GM23248 (cell line): ENCODE results near the gene DPP9. TPM values are rescaled to one million over a fixed set of nuclear protein-coding genes. Genes with fewer than 3 reads are reported as not detected.
A peak's percentile ranks its signal among the peaks of the same experiment; 100 is the strongest.

Source experiments
- DNase-seq: peaks from one replicate; pipeline ENCODE4 v3.0.0-alpha.2; 2015
- H2AFZ ChIP-seq: fragments of 200-600 bp; sonication (generic); 2 replicates; pipeline ENCODE4 v1.6.1; 2016; ENCODE audit warnings: antibody characterized with exemption
- H3F3A ChIP-seq: fragments of 200-600 bp; sonication (generic); 2 replicates; pipeline ENCODE4 v1.6.1; 2016; ENCODE audit warnings: mild to moderate bottlenecking, antibody characterized with exemption, mixed run types; ENCODE audit not compliant: insufficient read depth
- H3K27ac ChIP-seq: fragments of 200-600 bp; sonication (generic); 2 replicates; pipeline ENCODE4 v1.5.1; 2016; ENCODE audit warnings: mild to moderate bottlenecking
- H3K27me3 ChIP-seq: fragments of 200-600 bp; sonication (generic); replicated peaks from 2 replicates; pipeline ENCODE4 v1.6.1; 2016; ENCODE audit warnings: mild to moderate bottlenecking; ENCODE audit not compliant: insufficient read depth
- H3K36me3 ChIP-seq: fragments of 200-600 bp; sonication (generic); 2 replicates; pipeline ENCODE4 v1.6.1; 2016; ENCODE audit warnings: low read depth, mild to moderate bottlenecking
- H3K4me1 ChIP-seq: fragments of 200-600 bp; sonication (generic); 2 replicates; pipeline ENCODE4 v1.6.1; 2016; ENCODE audit warnings: mild to moderate bottlenecking; ENCODE audit not compliant: insufficient read depth
- H3K4me2 ChIP-seq: fragments of 200-600 bp; sonication (generic); one replicate; pipeline ENCODE4 v1.6.1; 2016; ENCODE audit warnings: mild to moderate bottlenecking; ENCODE audit not compliant: unreplicated experiment
- H3K4me3 ChIP-seq: fragments of 200-600 bp; sonication (generic); 2 replicates; pipeline ENCODE4 v1.5.1; 2016; ENCODE audit warnings: mild to moderate bottlenecking
- H3K79me2 ChIP-seq: fragments of 200-600 bp; sonication (generic); 2 replicates; pipeline ENCODE4 v1.6.1; 2016; ENCODE audit warnings: mild to moderate bottlenecking; ENCODE audit not compliant: insufficient read depth
- H3K9ac ChIP-seq: fragments of 200-600 bp; sonication (generic); 2 replicates; pipeline ENCODE4 v1.6.1; 2016; ENCODE audit warnings: mild to moderate bottlenecking
- H3K9me2 ChIP-seq: fragments of 200-600 bp; sonication (generic); 2 replicates; pipeline ENCODE4 v1.6.1; 2016; ENCODE audit warnings: mixed run types, mild to moderate bottlenecking, moderate library complexity; ENCODE audit not compliant: insufficient read depth
- H3K9me3 ChIP-seq: fragments of 200-600 bp; sonication (generic); one replicate; pipeline ENCODE4 v1.6.1; 2017; ENCODE audit warnings: low read depth
- H4K20me1 ChIP-seq: fragments of 200-600 bp; sonication (generic); 2 replicates; pipeline ENCODE4 v1.6.0; 2016; ENCODE audit not compliant: insufficient read depth
- EZH2 ChIP-seq: fragments of 200-600 bp; sonication (generic); IDR thresholded peaks from 2 replicates; pipeline ENCODE4 v1.6.1; 2018; ENCODE audit warnings: antibody characterized with exemption, mild to moderate bottlenecking; ENCODE audit not compliant: insufficient read depth, poor library complexity, severe bottlenecking
- EZH2phosphoT487 ChIP-seq: fragments of 200-600 bp; sonication (generic); IDR thresholded peaks from 2 replicates; pipeline ENCODE4 v1.6.1; 2018; ENCODE audit warnings: antibody characterized with exemption, moderate library complexity, mild to moderate bottlenecking, low read depth; ENCODE audit not compliant: insufficient read depth
- WGBS, 2 experiments: methylation state at CpG; one replicate each; pipeline ENCODE4 v1.1.6; 2015 to 2017; ENCODE audit warnings: low lambda C conversion rate in 2 of 2, low coverage in 1 of 2; ENCODE audit errors: missing lambda C conversion rate in 2 of 2; 5-methylcytosine and 5-hydroxymethylcytosine counted together
- in situ Hi-C: fragments of 300-500 bp; cut with MboI; formaldehyde crosslinking; loops from 2 replicates; pipeline ENCODE4 v1.15.0; 2020
- polyA plus RNA-seq: library from polyadenylated mRNA; unstranded; fragments of >200 nt; fragmentation: Nextera tagmentation; extraction: Ambion mirVana; gene quantifications from 2 replicates; pipeline ENCODE4 v1.2.1, GENCODE V29; 2016
- total RNA-seq: library from RNA; depleted of rRNA; stranded (reverse); fragments of >200 nt; shearing (Covaris generic); gene quantifications from 2 replicates; pipeline ENCODE4 v1.2.3, GENCODE V29; 2014

Gene DPP9
- total and polyA plus RNA-seq, 2 experiments from 2014 or later, result 33.0 to 50.3 TPM

GRCh38 chr19:4638828-4639530 is 84.7 kb downstream of the DPP9 start, which contains the start of gene TNFAIP8L1:
Gene TNFAIP8L1 (plus strand): TSS chr19:4639516. CDS start chr19:4651870, 12,354 bp downstream.
- peaks cover 11% of the 10 kb centered on the region for H3F3A ChIP-seq
- in situ Hi-C loops, result no loop called here
- H3K9me3 ChIP-seq, result no peaks in the 10 kb centered on the region
- H3K9me2 ChIP-seq, result no peaks in the 10 kb centered on the region
- H4K20me1 ChIP-seq, result no peaks in the 10 kb centered on the region
- peak within 1 kb of the TSS; percentile 93 for H2AFZ ChIP-seq
- H3K79me2 ChIP-seq, result no peaks in the 10 kb centered on the region
- no peaks in the 10 kb centered on the region for H3K36me3 ChIP-seq
- WGBS, 2 experiments, result 3 to 5% methylated on average over 23 to 49 of the region's 49 CpGs
- H3K27ac ChIP-seq, result no peak within 1 kb of the TSS
- DNase-seq, result peak; percentile 97
- H3K27me3 ChIP-seq, result no peaks in the 10 kb centered on the region
- H3K4me2 ChIP-seq, result peak within 1 kb of the TSS; percentile 74
- H3K4me1 ChIP-seq, result peaks cover 10% of the 10 kb centered on the region
- peak within 1 kb of the TSS; percentile 77 for H3K4me3 ChIP-seq
- TF ChIP-seq EZH2, result no peak
- no peak for TF ChIP-seq EZH2phosphoT487
- H3K9ac ChIP-seq, result peak within 1 kb of the TSS; percentile 64

- H4K20me1 ChIP-seq, result no peaks in the 10 kb centered on the region
- H3K4me2 ChIP-seq, result no peak overlapping the region
- peaks cover 11% of the 10 kb centered on the region for H3K4me1 ChIP-seq
- DNase-seq, result no peak
- in situ Hi-C loops, result no loop called here
- no peaks in the 10 kb centered on the region for H3K27me3 ChIP-seq
- H3K4me3 ChIP-seq, result no peak overlapping the region
- H3K27ac ChIP-seq, result no peak overlapping the region
- H3K9me2 ChIP-seq, result no peaks in the 10 kb centered on the region
- peaks cover 16% of the 10 kb centered on the region for H3F3A ChIP-seq
- no peaks in the 10 kb centered on the region for H3K79me2 ChIP-seq
- peak overlapping the region; percentile 81 for H2AFZ ChIP-seq
- no peak overlapping the region; the same call in 1 of the 2 replicates for H3K9ac ChIP-seq
- 74 to 76% methylated on average over 10 to 11 of the region's 11 CpGs for WGBS, 2 experiments
- TF ChIP-seq EZH2, result no peak
- no peak for TF ChIP-seq EZH2phosphoT487
- H3K36me3 ChIP-seq, result no peaks in the 10 kb centered on the region
- no peaks in the 10 kb centered on the region for H3K9me3 ChIP-seq
Observed at GRCh38 chr19:4638317-4638716, 85.3 kb downstream of the DPP9 start.

- H4K20me1 ChIP-seq, result no peaks in the 10 kb centered on the region
- DNase-seq, result no peak
- no peak overlapping the region for H3K27ac ChIP-seq
- H3K27me3 ChIP-seq, result no peaks in the 10 kb centered on the region
- in situ Hi-C loops, result no loop called here
- H3K4me3 ChIP-seq, result peak overlapping the region; percentile 73
- H3K36me3 ChIP-seq, result no peaks in the 10 kb centered on the region
- 54 to 57% methylated on average over 8 of the region's 8 CpGs for WGBS, 2 experiments
- H3K9ac ChIP-seq, result peak overlapping the region; percentile 64
- peaks cover 11% of the 10 kb centered on the region for H3K4me1 ChIP-seq
- peak overlapping the region; percentile 89 for H3K4me2 ChIP-seq
- TF ChIP-seq EZH2phosphoT487, result no peak
- TF ChIP-seq EZH2, result no peak
- H3K9me2 ChIP-seq, result no peaks in the 10 kb centered on the region
- peak overlapping the region; percentile 86 for H2AFZ ChIP-seq
- H3K79me2 ChIP-seq, result no peaks in the 10 kb centered on the region
- no peaks in the 10 kb centered on the region for H3K9me3 ChIP-seq
- peaks cover 16% of the 10 kb centered on the region for H3F3A ChIP-seq
Observed at GRCh38 chr19:4636761-4637160, 86.9 kb downstream of the DPP9 start.

- Histone ChIP-seq H3K9ac (peak overlapping the region; percentile 64), H3K27ac (no peak overlapping the region), H2AFZ (peak overlapping the region; percentile 86), H3K36me3 (no peaks in the 10 kb centered on the region), H3F3A (peaks cover 16% of the 10 kb centered on the region), H4K20me1 (no peaks in the 10 kb centered on the region), H3K9me3 (no peaks in the 10 kb centered on the region), H3K4me3 (peak overlapping the region; percentile 73), H3K4me2 (peak overlapping the region; percentile 89), H3K27me3 (no peaks in the 10 kb centered on the region), H3K4me1 (peaks cover 11% of the 10 kb centered on the region), H3K79me2 (no peaks in the 10 kb centered on the region), H3K9me2 (no peaks in the 10 kb centered on the region)
- no peak for TF ChIP-seq EZH2
- no peak for TF ChIP-seq EZH2phosphoT487
- peak; percentile 74 for DNase-seq
- 2 to 3% methylated on average over 27 to 37 of the region's 43 CpGs for WGBS, 2 experiments
- in situ Hi-C loops, result no loop called here
Observed at GRCh38 chr19:4636151-4636717, 87.4 kb downstream of the DPP9 start.
